HG03432 (cell line): ENCODE data around the gene PSMD3.

Experiments
- ATAC-seq: cut with Tn5 transposase; IDR thresholded peaks from one replicate; pipeline ENCODE4 v1.9.1; 2021; ENCODE audit warnings: mild to moderate bottlenecking, moderate library complexity; ENCODE audit not compliant: unreplicated experiment

PSMD3 gene

DNA sequence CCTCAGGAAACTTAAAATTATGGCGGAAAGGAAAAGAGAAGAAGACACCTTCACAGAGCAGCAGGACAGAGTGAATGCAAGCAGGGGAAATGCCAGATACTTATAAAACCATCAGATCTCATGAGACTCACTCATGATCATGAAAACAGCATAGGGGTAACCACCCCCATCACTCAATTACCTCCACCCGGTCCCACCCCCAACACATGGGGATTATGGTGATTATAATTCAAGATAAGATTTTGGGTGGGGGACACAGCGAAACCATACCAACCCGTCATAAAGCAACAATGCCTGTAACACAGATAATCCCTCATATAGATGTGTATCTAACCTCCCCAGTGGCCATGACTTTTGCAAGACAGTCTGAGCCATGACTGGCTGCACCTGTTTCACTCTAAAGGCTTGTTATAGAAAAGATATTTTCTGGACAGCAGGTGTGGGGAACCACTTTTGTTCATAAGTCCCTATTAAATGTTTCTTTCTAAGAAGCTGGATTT lies 24.8 kb upstream of the PSMD3 start:
- ATAC-seq: no peak

DNA sequence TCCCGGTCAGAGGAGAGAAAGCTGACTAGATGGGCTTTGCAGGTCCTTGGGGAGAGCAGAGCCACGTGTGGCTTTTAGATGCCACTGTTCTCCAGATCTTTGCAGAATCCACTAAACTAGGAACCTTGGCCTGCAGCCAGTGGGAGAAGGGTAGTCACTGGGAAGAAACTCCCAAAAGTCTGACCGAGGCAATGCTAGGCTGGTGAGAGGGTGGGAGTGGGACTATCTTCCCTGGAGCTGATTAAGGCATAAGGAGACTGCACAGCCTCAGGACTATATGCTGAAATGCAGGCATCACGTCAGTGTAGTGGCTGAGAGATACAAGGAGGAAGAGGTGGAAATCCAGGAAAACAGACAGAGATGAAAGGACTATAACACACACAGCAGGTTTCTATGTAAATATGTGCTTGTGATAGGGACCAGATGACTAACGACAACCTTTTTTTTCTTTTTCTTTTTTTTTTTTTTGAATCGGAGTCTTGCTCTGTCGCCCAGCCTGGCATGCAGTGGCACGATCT lies 20.0 kb upstream of the PSMD3 start:
- no peak for ATAC-seq

DNA sequence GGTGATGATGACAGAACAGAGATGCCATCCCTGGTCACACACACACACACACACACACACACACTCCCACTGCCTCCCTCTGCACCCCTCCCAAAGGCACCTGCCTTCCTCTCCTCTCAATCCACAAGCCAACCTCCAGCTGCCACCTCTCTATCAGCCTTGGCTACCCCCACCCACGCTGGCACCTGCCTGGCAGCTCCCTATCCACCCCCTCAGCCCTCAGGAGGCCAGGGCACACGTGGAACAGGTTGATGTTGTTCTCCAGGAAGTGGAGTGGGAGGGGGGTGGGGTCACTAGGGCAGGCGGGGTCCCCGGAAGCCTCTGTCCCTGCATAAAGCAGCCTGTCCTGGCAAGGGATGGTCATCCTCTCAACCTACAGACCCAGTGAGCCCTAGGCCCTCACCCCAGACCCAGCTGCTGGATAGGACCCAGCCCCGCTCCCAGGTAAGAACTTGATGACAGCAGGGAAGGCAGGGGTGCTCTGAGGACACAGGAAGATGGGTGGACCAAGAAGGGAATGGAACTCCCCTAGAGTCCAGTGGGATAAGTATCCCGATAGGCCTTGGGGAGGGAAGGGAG lies 17.9 kb upstream of the PSMD3 start, which contains the start of gene GSDMA:
Gene GSDMA (plus strand): TSS at position 363 of the 579 bp plus-strand sequence. CDS start 2,684 bp downstream, outside the sequence.
- ATAC-seq: no peak

DNA sequence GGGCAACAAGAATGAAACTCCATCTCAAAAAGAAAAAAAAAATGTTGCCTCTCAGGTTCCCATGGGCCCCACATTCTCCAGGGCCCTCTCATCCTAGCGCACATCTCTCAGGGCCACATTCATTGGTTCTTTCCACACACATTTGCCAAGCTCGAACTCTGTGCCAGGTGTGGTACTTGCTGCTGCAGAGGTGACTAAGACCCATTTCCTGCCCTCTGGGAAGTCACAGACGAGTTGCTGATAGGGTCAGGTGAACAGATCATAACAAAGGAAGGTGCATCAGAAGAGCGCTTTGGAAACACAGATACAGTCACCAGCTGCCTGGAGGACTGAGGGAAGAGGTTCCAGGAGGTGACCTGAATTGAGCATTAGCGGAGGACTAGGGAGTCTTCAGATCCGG lies 16.8 kb upstream of the PSMD3 start:
- no peak for ATAC-seq

DNA sequence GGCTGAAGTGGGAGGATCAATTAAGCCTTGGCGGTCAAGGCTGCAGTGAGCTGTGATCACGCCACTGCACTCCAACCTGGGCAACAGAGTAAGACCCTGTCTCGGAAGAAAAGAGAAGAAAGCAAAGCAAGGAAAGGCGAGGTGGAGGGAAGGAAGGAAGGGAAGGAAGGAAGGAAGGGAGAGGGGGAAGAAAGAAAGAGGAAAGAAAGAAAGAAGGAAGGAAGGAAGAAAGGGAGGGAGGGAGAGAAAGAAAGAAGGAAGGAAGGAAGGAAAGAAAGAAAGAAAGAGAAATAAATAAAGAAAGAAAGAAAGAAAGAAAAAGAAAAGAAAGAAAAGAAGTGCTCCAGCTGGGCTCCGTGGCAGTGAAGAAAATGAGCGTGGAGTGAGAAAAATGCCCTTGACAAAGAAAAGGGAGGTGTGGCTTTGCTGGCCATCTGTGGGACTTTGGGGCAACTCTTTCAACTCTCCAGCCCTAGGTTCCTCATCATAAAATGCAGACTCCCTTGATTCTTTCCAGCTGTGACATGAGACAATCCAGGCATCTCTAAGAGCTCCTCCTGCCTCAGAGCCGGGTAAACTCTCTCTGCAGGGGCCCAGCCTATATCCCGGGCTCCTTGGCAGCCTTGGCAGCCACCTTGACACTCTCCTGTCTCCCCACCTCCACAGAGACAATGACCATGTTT lies 15.4 kb upstream of the PSMD3 start:
- ATAC-seq: no peak

DNA sequence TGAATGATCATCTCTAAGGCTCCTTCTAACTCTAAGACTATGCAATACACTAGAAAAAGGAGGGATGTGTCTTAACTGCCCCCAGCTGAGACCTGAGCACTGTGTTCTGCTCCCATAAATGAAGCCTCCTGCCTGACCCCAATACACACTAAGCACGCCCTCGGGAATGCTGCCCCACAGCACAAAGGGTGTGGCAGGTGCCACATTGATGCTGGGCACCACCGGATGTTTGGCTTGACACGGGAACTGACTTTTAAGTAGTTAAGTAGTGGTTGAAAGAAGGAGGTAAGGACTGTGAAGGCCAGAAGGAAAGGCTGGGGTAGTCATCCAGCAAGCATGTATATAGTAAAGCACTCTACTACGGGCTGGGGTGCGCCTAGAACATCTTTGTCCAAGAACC lies 13.8 kb upstream of the PSMD3 start:
- no peak for ATAC-seq

DNA sequence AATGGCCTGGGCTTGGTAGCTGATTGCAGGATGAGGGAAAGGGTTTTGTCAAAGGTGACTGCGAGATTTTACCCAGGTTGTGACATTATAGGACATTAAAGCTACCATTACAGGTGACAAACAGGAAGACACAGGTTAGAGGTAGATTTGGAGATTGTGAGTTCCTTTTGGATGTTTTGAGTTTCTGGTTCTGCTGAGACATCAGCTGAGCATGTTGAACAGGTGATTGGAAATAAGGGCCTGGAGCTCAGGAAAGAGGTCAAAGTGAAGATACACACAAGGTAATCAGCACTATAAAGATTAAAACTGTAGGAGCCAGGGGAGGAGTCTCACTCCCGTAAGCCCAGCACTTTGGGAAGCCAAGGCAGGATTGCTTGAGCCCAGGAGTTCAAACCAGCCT lies 11.8 kb upstream of the PSMD3 start:
- ATAC-seq: no peak

DNA sequence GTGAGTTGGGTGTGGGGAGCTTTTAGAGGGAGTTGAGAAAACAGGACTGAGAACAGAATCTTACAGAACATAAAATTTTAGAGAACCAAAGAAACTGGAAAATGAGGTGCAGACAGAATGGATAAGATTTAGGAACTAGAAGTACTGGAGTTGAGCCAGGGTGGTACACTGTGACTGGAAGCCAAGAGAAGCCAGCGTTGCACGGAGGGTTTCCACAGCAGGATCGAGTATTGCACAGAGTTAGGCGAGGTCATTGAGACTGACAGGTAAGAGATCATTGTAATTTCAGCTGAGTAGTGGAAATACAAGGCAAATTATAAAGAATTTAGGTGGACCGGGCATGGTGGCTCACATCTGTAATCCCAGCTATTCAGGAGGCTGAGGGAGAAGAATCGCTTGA lies 11.2 kb upstream of the PSMD3 start:
- no peak for ATAC-seq

DNA sequence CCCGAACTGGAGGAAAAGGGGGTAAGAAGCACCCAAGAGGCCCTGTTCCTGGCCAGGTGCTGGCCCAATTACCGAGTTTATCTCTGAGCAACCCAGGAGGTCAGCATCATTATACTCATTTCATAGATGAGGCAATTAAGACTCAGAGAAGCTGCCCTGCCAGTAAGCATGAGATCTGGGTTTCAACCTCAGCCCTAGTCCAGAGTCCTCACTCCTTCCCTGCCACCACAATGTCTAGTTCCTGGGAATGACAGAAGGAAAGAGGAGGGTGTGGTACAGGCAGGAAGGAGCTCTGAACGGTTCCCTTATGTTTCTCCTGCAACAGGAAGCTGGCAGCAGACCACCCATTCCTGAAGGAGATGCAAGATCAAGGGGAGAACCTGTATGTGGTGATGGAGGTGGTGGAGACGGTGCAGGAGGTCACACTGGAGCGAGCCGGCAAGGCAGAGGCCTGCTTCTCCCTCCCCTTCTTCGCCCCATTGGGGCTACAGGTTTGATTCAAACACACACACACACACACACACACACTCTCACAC lies 10.4 kb upstream of the PSMD3 start:
- ATAC-seq: no peak

DNA sequence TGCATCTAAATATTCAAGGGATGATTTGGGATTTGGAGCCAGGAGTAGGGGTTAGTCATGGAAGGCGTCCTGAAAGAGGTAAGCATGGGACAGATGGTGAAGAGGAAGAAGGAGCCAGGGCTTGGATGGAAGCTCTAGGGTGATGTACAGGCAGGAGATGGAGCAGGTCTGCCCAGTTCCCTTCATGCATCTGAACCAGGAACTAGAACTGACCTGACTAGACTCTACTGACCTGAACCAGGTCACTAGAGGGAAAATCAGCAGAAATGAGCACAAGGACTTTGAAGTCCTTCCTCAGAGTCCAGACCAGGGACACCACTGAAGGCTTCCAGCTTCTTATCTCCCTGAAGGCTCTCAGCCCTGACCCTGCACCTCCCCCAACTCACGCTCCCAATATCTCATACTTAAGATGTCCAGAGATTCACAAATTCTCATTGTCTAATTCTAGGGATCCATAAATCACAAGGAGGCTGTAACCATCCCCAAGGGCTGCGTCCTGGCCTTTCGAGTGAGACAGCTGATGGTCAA lies 9.5 kb upstream of the PSMD3 start:
- ATAC-seq: no peak

DNA sequence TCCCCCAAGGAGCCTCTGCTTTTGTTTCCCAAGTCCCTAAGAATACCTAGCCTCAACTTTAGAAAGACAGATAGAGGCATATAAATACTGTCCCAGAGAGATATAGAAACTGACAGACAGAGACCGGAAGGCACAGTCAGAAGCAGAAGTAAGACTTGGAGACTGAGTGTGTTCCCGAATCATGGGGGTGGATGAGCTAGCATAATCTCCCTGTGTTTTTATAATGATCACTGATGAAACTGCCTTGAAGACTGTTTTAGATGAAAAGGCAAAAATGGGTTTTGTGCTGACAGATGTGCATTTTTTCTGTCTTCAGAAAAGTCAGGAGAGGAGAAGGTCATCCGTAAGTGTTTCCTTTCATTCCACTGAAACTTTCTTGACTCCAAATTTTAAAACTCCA lies 8.3 kb upstream of the PSMD3 start:
- ATAC-seq: no peak

DNA sequence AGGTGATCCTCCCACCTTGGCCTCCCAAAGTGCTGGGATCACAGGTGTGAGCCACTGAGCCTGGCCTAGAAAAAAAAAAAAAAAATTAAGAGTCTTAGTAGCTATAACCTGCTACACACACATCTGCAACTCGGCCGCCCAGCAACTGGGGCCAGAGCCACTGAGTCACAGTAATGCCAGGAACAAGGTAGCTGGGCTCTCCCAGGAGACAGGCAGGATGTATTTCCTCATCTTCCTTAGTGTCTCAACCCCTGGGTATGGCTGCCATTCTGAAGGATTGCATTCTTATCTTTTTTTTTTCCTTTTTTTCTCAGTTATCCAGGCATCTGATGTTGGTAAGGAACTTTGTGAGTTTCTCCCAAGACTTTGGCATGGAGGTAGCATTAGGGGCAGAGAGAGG lies 7.1 kb upstream of the PSMD3 start:
- no peak for ATAC-seq

DNA sequence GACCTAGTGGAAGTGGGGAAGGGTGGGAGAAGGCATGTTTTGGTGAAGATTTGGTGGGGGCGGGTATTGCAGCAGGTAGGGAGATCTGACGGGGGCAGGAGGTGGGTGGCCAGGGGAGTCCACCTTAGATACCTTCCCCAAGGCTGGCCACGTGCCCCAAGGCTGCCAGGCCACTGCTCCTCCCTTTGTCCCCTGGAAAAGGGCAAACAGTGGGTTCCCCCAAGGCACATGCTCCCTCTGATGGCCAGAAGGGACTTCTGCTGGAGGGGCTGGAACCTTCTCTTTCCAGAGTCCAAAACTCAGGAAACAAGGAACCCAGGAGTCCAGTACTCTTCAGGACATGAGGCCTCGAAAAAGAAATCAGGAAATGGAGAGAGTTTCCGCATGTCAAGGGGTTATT lies 6.2 kb upstream of the PSMD3 start:
- ATAC-seq: no peak

DNA sequence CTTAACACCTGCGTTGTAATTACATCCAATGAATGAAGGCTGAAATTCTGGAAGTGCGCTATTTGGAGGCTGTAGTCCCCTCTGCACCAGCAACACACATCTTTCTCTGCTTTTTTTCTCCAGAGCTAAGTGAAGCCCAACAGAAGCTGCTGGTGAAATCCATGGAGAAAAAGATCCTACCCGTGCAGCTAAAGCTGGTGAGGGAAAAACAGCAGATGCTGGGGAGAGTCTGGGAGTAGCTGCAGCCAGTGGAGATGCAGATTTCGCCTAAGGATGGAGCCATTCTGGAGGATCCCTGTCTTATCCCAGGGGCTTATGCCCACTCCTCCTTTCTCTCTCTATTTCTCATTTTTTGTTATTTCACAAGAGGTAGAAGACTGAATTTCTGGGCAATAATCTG lies 4.8 kb upstream of the PSMD3 start:
- no peak for ATAC-seq

DNA sequence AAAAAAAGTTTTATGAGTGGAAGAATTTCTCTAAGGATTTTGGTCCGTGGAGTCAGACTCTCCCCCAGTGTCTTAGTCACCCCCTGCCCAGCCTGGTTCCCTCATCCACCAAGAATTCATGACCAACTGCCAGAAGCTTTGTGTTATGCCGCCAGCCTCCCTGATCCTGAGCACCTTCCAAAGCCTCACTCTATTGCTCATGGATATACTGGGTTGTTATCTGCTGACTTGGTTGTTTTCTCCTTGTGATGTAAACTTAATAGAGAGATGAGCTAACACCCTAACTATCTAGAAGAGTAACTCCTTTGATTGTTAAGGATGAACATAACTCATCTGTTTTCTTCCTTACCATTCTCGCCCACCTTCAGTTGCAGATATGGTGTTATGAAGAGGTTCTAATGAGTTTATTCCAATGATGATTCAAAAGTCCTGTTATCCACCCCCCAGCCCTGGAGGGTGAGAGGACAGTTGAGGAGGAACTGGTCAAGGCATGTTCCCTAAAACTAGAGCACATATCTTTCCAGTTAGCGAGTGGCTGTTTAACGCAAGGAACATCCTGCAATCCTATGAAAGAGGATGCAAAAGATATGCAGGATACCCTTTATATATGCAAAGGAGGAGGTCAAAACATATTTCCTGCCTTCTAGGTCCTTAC lies 1.5 kb upstream of the PSMD3 start:
- ATAC-seq: no peak

DNA sequence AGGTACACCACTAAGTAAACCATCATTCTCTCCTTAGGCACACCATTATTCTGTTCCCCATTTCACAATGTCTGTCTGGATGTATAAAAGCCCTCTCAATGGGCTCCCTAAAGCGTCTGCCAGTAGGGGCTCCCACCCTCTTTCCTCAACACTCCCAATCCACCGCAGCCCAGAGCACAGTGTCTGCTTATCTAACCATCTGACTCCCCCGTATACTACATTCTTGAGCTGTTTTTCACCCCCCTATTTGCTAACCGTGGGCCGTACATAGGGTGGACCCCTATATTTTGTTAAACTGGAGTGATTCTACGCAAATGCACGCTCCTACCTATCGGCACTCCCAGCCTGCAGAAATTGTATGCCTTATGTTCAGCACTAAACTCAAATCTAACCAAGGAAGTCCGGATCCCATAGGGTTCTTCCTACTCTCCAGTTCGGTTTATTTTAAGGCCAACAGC lies 685 bp upstream of the PSMD3 start:
- peak; percentile 10 for ATAC-seq

DNA sequence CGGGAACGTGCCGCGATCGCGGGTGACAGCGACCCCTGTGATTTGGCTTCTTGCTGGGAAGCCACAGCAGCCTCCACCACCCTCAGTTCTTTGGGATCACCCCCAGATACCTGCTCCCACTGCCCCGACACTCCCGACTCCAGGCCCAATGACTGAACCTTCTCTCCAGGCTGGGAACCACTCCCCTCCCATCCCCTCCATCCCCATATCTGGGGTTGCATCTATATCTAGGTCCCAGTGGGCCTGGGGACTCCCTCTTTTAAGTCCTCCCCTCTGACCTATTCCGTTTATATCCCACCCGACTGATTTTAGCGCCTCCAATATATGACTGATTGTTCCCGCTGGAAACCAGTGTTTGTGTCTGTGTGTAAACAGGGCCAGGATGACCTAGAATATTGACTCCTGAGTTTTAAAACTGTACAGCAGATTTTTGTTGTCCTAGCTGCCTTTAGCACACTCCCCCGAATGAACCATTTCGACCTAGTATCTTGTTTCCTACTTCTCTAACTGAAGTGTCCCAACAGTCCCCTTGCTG lies 667 bp downstream of the PSMD3 start:
- ATAC-seq: no peak

DNA sequence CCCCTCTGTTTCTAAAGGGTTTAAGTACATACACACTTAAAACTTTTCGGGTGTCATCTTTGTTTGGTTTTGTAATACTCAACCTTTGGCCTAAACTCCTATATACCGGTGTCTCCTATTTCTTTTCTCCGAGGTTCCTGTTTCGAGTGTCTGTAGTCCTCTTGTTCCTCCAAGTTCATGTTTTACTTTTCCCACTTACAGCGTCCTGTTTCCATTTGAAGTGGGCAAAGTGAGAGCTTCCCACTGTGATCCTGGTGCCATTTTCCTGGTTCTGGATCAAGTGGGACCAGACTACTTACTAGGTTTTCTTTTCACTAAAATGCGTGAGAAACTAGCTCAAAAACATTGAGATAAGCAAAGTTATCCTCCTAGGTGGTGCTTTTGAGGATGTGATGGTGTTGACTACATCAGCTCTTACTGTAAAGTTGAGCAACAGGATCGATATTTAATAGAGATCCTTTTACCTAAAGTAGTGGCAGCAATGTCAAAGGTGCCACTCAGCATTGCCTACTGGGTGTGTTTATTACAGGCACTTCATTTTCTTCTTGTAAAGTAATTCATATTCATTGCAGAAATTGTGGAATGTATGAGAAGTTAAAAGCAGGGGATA lies 1.3 kb downstream of the PSMD3 start:
- no peak for ATAC-seq

DNA sequence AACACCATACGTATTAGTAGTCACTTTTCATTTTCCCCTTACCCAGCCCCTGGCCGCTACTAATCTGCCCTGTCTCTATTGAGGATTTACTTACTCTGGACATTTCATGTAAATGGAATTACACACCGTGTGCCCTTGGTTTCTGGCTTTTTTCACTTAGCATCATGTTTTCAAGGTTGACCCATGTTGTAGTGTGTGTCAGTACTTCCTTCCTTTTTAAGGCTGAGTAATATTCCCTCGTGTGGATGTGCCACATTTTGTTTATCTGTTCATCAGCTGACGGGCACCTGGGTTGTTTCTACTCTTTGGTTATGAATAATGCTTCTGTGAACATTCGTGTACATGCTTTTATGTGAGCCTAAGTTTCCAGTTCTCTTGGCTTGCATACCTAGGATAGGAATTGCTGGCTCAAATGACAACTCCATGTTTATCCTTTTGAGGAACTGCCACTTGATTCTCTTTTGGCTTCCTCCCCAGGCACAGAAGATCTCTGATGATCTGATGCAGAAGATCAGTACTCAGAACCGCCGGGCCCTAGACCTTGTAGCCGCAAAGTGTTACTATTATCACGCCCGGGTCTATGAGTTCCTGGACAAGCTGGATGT lies 7.7 kb downstream of the PSMD3 start:
- ATAC-seq: no peak

DNA sequence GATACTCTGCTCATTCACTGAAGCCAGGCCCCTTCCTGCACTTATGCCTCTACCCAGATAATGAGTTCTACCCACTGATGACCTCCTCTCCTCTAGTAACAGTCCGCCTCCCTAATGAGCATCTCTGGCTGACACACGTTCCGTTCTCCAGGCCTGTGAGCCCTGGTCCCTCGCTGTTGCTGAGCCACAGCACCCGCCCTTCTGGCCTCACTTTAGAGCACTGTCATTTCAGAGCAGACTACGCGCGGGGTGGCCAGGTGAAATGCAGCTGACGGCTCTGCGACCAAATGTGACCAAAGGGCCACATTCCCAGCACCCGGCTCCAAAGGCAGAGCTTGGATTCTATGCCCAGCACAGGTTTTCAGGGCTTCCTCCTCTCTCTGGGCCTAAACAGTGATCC lies 13.8 kb downstream of the PSMD3 start:
- ATAC-seq: no peak
